ENCODE data around the gene MFSD6.

DNA sequence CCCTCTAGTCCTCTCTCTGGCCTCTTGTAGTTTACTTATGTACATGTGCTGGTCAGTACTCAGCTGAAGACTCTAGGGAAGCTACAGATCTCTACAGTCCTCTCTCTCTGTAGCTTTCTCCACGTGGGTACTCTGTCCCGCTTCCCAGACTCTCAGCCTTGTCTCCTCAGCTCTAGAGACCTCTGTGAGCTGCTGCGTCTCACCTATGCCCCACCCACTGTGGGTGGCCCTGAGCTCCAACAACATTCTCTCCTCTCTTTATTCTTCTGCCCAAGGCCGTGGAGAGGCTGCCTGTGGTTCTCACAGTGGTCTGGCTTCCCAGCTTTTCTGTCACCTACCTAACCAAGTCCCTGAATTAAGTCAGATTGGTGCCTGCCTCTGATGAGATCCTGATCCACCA, 33.4 kb downstream of the MFSD6 start:
- TF ChIP-seq, protein P1, sequence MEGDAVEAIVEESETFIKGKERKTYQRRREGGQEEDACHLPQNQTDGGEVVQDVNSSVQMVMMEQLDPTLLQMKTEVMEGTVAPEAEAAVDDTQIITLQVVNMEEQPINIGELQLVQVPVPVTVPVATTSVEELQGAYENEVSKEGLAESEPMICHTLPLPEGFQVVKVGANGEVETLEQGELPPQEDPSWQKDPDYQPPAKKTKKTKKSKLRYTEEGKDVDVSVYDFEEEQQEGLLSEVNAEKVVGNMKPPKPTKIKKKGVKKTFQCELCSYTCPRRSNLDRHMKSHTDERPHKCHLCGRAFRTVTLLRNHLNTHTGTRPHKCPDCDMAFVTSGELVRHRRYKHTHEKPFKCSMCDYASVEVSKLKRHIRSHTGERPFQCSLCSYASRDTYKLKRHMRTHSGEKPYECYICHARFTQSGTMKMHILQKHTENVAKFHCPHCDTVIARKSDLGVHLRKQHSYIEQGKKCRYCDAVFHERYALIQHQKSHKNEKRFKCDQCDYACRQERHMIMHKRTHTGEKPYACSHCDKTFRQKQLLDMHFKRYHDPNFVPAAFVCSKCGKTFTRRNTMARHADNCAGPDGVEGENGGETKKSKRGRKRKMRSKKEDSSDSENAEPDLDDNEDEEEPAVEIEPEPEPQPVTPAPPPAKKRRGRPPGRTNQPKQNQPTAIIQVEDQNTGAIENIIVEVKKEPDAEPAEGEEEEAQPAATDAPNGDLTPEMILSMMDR (IDR thresholded peaks at IDR 0.05), result no peak
- no peak for TF ChIP-seq EP300 (IDR thresholded peaks at IDR 0.05; ENCODE audit: low read depth)
